NCI-H128 (cell line): Measurements from ENCODE around the gene UBE2J2.

Experiments
- DNase-seq: peaks from one replicate; lab custom pipeline; 2025; ENCODE audit not compliant: unreplicated experiment; lab: John Stamatoyannopoulos, UW

The UBE2J2 gene

DNA sequence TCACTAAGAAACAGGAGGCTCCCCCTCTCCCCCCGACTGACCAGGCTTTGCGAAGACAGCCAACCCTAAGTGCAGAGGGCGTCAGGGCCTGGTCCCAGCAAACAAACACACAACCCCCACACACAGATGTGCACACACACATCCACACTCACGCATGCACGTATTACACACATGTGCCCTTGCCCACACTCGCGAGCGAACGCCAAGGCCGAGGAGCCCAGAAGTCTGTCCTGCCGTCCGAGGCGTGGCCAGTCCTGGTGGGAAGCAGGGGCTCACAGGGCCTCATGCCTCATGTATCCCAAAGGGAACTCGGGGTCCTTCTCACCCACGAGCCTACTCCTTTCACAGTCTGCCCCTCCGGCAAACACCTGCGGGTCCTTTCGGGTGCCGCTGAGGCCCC lies 43.9 kb downstream of the UBE2J2 start:
- no peak for DNase-seq

DNA sequence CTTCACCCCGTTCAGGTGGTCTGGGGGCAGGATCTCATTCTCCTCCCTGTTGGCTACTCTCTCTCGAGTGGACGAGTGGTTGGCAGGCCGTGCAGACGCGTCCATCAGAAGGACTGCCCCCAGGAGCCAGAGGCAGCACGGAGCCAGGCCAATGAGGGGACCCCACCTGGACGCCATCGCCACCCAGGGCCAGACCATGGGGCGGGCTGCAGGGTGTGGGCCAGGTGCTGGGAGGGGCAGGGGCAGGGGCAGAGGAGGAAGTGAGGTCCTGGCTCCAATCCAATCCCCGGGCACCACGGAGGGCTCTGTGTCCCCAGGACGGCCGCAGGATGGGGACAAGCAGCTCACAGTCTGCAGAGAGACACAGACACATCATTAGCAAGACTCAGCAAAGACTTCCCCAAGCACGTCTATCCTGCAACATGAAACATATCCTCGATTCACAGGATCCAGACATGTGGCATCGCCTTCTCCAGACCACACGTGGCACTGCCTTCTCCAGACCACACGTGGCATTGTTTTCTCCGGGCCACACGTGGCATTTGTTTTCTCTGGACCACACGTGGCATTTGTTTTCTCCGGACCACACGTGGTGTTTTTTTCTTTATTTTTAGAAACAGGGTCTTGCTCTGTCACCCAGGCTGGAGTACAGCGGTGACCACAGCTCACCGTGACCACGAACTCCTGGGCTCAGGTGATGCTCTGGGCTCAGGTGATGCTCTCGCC lies 44.9 kb downstream of the UBE2J2 start:
- no peak for DNase-seq

- DNase-seq: no peak
These were observed 45.5 kb downstream of the UBE2J2 start for GRCh38 chr1:1228187-1228586.

GRCh38 chr1:1227386-1227785 lies 46.3 kb downstream of the UBE2J2 start:
- no peak for DNase-seq

DNA sequence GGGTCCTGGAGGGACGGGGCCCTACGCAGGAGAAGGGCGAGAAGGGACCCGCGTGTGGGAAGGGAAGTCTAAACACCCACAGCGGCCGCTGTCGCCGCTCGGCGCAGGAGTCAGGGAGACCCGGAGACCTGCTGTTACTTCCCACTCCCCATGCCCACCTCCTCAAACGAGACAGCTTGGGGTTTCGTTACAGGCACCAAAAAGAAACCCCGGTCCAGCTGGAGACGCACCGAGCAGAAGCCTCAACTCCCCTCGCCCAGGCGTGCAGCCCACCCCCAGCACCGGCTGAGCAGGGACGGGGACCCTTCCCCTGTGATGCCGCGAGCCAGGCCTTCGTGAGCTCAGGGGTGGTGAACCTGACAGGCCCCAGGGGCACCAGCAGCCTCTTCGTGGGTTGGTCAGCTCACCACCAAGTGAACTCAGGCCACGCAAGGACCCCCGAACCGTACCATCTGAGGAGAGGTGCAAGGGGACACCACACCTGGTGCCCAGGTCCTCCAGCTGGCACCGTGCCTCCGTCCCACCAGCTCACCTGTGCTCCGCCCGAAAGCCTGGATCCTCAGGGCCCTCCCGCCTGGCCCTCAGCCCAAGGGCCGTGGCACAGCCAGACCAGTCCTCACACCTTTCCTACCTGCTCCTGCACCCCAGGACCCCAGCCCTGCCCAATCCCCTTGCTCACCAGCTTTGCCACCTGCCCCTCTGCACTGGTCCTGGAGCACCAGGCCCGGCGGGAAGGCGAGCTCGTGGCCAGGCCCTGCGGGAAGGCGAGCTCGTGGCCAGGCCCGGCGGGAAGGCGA lies 46.9 kb downstream of the UBE2J2 start:
- DNase-seq: no peak

DNA sequence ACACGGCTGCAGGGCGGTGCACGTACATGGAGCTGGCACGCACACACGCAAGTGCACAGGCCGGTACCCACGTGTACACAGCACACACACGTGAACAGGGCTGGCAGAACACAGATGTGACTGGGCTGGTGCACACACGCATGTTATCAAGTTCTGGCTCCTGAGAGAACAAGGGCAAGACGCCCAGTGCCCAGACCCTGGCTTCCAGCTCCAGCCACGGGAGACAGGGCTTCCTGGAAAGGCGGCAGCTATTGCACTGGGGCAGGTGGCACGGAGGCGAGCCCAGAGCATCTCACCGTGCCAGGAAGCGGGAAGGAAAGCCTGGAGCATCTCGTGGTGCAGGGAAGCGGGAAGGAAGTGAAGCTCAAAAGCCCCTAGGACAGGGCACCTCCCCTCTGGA lies 47.7 kb downstream of the UBE2J2 start:
- DNase-seq: no peak

- no peak for DNase-seq
These were observed 48.3 kb downstream of the UBE2J2 start for GRCh38 chr1:1225238-1225845.

DNA sequence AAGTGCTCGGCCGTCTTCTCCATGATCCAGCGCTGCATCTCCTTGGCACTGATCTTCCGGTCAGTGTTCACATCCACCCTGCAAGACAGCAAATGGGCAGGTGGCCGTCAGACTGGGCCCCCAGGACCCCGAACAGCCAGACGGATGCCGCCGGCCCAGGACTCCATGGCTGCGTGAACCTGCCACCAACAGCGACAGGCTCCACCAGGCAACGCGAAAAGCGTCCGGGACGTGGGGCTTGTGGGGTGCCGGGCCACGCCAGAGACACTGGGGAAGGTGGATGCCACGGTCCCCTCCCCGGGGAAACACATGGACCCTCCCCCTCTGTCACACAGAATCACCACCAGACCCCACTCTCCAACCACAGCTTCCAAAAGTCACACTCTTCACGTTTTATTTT lies 49.8 kb downstream of the UBE2J2 start:
- DNase-seq: no peak

GRCh38 chr1:1223321-1223720 lies 50.3 kb downstream of the UBE2J2 start:
- DNase-seq: no peak

DNA sequence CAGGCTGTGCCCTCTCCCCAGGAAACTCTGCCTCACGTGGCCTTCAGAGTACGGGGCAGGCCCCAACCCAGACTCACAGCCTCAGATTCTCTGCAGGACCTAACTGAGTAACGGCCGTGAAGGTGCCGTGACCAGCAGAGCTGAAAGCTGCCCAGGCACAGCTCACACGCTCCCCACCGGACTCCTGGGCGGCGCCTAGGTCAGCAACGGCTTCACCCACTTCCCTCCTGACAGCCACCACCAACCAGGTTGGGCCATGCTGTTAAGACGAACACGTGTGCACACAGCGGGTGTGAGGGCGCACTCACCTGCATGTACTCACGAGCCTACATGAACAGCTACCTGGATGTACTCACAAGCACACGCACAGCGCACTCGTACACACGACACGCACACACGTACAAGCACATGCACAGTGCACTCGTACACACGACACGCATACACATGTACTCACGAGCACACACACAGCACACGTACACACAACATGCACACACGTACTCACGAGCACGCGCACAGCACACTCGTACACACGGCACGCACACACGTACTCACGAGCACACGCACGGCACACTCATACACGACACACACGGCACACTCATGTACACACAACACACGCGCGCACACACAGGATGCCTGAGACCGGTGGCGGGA lies 51.0 kb downstream of the UBE2J2 start:
- DNase-seq: no peak

- DNase-seq: no peak
These were observed 51.6 kb downstream of the UBE2J2 start for GRCh38 chr1:1221887-1222574.

DNA sequence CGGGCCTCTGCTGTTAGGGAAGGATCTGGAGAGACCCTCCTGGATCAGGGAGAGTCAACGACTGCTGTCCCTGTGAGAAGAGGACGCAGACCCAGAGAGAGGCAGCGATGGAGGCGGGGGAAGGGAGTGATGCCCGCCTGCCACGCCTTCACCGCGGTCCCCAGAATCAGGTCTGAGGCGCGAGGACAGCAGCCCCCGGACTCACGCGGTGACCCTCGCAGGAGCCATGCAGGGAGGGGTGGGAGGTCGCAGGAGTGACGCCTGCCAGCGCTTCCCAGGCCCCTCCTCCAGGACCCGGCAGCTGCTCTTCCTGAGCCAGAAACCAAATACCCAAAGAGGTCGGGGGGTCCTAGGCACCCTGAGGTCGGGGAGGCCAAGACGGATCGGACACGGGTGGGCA lies 53.5 kb downstream of the UBE2J2 start:
- DNase-seq: no peak

GRCh38 chr1:1219341-1219740 lies 54.3 kb downstream of the UBE2J2 start:
- DNase-seq: no peak

DNA sequence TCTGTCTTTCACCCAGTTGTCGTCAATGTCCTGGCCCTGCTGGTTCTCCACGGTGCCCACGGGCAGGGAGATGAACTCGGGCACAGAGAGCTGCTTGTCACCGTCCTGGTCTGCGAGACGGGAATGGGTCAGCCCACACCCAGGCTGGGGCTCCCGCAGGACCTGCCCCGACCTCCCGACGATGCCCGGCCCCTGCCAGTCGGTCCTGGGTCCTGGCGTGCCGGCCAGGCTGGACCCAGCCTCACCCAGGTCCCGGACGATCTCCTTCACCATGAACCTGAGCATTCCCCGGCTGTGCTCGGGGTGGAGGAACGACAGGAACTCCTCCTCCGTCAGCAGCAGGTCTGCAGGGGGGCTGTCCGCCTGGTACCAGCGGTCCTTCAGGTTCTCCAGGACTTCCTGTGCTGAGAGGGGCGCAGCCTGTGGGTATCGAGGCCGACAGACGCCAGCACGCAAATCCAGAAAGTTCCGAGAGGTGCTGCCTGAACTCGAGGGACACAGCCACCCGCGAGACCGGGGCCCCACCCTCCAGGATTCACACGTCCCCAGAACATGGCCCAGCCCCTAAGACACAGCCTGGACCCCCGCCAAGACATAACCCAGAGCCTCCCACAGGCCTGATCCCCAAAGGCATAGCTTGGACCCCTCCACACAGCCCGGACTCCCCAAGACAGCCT lies 55.0 kb downstream of the UBE2J2 start:
- DNase-seq: no peak

DNA sequence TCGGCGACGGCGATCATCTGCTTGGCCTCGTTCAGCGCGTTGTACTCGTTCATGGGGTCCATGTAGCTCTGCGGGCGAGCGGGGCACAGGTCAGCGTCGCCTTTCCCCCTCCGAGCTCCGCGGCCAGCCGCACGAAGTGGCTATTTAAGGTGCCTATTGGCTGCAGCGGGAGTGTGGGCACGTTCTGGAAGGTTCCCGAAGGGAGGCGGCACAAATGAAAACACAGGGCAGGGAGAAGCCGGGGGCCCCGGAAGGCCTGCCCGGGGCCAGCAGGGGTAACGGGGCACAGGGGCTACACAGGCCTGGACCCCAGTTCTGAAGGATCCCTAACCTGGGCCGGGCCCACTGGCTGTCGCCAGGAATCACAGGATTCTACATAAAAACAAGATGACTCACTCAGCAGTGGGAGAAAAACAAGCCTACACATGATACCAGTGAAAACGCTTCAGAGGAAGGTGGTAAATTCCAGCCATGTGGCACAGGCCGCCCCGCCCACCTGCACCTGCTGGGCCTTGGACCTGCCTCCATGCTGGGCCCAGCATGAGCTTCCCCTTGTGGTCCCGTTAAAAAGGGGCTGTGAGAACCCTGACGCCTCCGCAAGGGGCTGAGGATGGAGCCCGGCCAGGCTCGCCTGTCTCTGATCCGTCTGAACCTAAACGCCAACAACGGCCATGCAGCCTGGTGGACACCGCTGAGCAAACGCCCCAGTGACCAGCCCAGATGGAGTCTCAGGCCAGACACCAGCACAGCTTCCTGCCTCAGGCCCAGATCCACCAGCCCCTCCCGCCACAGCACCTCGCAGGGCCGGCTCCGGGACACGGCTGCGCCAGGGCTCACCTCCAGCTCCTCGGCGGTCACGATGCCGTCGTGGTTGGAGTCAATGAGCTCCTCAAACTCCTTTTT lies 55.8 kb downstream of the UBE2J2 start:
- DNase-seq: no peak

- DNase-seq: no peak
These were observed 56.7 kb downstream of the UBE2J2 start for GRCh38 chr1:1216770-1217620.

DNA sequence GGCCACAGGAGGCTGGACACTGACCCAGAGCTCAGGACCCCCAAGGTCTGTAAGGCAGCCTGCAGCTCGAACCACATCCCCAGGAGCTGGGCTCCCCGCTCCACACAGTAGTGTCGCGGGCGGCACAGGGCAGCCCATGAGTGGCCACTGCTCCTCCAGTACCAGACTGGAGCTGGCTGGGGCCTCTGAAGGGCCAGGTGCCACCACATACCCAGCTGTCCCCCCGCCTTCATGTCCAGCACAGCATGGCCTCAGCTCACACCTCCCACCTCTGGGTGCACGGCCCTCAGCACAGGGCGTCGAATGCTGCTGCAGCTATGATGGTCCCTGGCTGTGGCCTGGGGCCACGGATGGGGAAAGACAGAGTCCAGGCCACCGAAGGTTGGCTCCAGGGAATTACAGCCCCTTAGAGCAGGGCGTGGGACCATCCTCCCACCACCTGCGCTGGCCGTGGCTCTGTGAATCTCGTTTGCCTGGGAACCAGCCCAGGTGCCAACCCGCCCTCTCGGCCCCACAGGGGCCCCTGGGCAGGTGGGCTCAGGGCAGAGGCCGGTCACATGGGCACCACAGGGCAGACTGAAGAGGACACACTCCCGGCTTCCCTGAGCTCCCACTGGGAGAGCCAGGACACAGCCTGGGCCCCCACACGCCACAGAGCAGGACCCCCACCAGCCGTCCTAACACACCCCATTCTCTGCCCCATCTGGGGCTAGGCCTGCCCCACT lies 57.6 kb downstream of the UBE2J2 start:
- DNase-seq: no peak

- no peak for DNase-seq
These were observed 58.5 kb downstream of the UBE2J2 start for GRCh38 chr1:1215080-1215676.
